Astrocyte of the spinal cord (primary cell): ENCODE results near the gene ZNF735.
"Not testable (repeated sequence)": the region's sequence is repeated elsewhere in the genome, so short reads cannot be mapped to it uniquely, and the experiment has no call there.

Experiments
- DNase-seq: peaks from one replicate; pipeline ENCODE4 v3.0.0; 2011; ENCODE audit warnings: low read depth, low spot score
- H3K4me3 ChIP-seq: 2 replicates; pipeline ENCODE4 v1.5.1; 2011; ENCODE audit warnings: low read depth, mild to moderate bottlenecking, low read length, moderate library complexity
- CTCF ChIP-seq: IDR thresholded peaks from 2 replicates; pipeline ENCODE4 v1.5.1; 2012; ENCODE audit warnings: low read depth, mild to moderate bottlenecking, low read length, inconsistent platforms
- in situ Hi-C: cut with HindIII; loops from 2 replicates; pipeline ENCODE4 v1.10.0; 2017; ENCODE audit warnings: low sequenced_read_pairs

The ZNF735 gene

GRCh38 chr7:64223366-64223765 lies 16.4 kb downstream of the ZNF735 start:
- TF ChIP-seq CTCF = no peak
- DNase-seq = no peak
- in situ Hi-C loops = no loop called here
- no peak overlapping the region for H3K4me3 ChIP-seq

GRCh38 chr7:64228174-64228573 lies 21.2 kb downstream of the ZNF735 start, which contains the start of gene ZNF679:
Gene ZNF679, plus strand, starts transcription at chr7:64228474. Its CDS starts 20,644 bp downstream, at chr7:64249118.
- H3K4me3 ChIP-seq, DNase-seq, in situ Hi-C loops: not testable (repeated sequence)

GRCh38 chr7:64266341-64266919 lies 59.4 kb downstream of the ZNF735 start:
- in situ Hi-C loops = no loop called here
- no peak for TF ChIP-seq CTCF
- no peak overlapping the region for H3K4me3 ChIP-seq
- no peak for DNase-seq
